Pons (tissue), 1 donor: ENCODE data around the gene ADAM10.

ENCODE experiments used
- DNase-seq: peaks from one replicate; pipeline ENCODE4 v3.0.0-alpha.2; 2016; ENCODE audit warnings: low spot score

ADAM10 gene

DNA sequence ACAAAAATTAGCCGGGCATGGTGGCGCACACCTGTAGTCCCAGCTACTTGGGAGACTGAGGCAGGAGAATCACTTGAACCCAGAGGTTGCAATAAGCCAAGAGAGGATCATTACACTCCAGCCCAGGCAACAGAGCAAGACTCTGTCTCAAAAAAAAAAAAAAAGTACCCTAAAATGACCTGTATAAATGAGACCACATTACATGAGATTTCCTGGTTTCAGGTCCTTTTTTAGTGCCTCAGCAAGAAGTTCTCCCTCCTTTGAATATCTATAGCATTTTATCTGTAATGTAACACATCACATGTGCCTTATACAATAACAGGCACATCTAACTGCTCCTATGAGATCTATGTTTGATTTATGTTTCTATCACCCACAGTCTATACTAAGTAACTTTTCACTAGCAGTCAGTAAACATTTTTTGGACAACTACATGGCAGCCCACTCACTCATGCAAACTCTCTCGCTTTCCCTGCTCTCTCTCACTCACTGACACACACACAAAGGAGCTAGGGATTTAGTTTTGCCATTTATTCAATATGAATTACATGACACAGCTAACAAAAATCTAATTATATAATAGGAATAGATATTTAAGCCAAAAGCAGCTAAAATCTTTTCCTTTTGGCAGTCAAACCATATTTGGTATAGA is 34.1 kb downstream of the ADAM10 start:
- no peak for DNase-seq

- DNase-seq, result no peak
Measured at GRCh38 chr15:58710701-58711100, 38.8 kb downstream of the ADAM10 start.

GRCh38 chr15:58707397-58707796 is 42.1 kb downstream of the ADAM10 start:
- no peak for DNase-seq

DNA sequence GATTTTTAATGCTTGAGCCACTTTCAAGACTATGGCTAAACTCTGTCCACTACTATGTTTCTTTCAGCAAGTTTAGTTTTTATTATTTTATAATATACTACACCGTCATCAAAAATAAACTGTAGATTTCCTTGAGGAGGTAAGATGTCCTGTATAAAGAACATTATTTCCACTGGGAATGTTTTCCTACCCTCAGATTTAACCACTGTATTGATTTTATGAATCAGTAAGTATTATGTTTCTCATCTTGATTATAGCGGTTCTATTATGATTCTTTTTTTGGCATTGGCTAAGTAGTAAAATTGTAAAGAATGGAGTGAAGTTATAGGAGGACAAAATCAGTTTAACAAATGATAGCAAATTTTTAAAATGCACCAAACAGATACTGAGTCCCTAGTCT is 44.4 kb downstream of the ADAM10 start:
- no peak for DNase-seq

GRCh38 chr15:58704155-58704865 is 45.2 kb downstream of the ADAM10 start:
- no peak for DNase-seq

DNA sequence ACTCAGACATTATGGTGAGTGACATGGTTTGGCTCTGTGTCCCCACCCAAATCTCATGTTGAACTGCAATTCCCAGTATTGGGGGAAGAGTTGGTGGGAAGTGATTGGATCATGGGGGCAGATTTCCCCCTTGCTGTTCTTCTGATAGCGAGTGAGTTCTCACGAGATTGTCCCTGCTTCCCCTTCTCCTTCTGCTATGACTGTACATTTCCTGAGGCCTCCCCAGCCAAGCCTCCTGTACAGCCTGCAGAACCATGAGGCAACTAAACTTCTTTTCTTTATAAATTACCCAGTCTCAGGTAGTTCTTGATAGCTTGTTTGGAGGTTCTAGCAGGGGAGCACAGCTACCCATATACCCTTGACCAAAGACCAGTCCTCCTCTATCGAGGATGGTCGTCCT is 45.9 kb downstream of the ADAM10 start:
- DNase-seq, result no peak

DNA sequence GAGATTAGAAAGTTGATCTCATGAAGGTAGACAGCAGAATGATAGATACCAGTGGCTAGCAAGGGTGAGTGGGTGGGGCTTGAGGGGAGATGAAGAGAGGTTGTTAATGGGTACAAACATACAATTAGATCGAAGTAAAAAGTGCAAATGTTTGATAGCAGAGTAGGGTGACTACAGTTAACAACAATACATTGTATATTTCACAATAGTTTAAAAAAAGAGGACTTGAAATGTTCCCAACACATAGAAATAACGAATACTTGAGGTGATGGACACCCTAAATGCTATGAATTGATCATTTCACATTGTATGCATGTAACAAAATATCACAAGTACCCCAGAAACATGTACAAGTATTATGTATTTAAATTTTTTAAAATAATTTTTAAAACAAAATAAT is 47.3 kb downstream of the ADAM10 start:
- DNase-seq, result no peak

DNA sequence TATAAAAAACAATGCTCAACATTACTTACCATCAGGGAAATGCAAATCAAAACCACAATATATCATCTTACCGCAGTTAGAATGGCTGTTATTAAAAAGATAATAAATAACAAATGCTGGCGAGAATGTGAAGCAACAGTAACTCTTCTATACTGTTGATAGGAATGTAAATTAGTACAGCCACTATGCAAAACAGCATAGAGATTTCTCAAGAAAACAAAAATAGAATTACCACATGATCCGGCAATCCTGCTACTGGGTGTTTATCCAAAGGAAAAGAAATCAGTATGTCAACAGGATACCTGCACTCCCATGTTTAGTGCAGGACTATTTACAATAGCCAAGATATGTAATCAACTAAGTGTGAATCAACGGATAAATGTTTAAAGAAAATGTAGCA is 48.1 kb downstream of the ADAM10 start:
- no peak for DNase-seq

DNA sequence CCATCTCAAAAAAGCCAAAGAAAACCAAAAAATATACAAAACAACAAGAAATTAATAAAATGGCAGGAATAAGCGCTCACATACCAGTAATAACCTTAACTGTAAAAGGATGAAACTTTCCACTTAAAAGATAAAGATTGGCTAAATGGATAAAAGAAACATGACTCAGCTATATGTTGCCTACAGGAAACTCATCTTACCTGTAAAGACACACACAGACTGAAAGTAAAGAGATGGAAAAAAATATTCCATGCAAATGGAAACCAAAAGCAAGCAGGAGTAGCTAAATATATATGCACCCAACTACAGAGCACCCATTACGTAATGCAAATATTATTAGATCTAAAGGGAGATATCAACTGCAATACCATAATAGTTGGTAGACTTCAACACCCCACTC is 49.7 kb downstream of the ADAM10 start:
- no peak for DNase-seq

DNA sequence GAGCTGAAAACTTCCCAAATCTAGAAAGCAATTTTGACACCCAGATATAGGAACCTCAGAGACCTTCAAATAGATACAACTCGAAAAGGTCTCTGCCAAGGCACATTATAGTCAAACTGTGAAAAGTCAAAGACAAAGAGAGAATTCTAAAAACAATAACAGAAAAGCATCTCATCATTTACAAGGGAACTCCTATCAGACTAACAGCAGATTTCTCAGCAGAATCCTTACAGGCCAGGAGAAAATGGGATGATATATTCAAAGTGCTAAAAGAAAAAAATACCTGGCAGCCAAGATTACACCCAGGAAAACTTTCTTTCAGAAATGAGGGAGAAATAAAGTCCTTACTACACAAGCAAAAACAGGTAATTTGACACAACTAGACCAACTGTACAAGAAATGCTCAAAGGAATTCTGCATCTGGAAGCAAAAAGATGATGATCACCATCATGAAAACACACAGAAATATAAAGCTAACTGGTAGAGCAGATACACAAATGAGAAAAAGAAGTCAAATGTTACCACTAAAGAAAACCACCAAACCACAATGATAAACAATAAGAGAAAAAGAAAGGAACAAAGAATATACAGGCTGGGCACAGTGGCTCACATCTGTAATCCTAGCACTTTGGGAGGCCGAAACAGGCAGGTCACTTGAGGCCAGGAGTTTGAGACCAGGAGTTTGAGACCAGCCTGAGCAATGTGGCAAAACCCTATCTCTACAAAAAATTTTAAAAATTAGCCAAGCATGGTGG is 50.4 kb downstream of the ADAM10 start:
- DNase-seq, result no peak

- DNase-seq, result no peak
Measured at GRCh38 chr15:58697220-58697619, 52.3 kb downstream of the ADAM10 start.

DNA sequence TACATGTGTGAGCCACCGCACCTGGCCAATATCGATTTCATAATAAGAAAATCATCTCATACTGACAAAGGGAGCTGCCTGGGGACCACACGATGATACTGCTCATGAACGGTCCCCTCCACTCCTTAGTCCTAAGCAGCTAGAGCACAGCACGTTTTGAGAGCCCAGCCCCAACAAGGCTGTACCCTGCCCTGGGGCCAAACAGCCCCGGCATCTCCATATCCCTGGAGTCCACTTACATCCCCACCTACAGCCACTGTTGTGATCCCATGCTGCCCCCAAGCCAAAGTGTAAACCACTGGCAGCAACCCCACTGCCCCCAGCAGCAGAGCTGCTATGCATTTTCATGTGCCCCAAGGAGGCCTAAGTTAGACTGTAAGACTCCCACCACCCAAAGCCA is 52.8 kb downstream of the ADAM10 start:
- DNase-seq, result no peak

DNA sequence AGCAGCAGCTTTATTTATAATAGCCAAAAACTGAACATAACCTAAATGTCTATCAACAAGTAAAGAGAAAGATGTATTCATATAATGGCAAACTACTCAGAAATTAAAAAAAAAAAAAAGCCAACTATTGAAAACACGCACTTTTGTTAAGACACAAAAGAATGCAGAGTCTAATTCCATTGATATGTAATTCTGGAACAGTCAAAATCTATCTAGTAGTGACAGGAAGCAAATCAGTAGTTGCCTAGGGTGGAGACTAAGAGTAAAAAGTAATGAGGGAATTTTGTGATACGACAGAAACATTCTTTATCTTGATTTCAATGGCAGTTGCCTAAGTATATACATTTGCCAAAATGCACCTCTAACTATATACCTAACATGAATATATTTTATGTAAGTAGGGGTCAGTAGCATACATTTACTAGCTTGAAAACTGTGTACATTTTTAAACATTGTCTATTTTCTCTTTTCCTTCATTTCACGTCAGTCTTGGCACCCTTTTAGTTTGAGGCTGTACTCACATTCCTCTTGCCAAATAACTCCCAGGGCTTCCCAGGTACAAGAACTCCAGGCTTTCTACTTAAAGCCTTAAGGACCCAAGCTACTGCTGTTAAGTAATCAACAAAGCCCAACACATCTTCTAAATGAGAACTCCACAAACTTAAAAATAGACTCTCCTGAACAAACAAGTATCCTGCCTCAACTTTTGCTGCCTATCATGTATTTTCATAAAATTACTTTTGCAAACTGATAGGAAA is 54.7 kb downstream of the ADAM10 start:
- no peak for DNase-seq

- DNase-seq, result no peak
Measured at GRCh38 chr15:58690703-58691102, 58.8 kb downstream of the ADAM10 start.

DNA sequence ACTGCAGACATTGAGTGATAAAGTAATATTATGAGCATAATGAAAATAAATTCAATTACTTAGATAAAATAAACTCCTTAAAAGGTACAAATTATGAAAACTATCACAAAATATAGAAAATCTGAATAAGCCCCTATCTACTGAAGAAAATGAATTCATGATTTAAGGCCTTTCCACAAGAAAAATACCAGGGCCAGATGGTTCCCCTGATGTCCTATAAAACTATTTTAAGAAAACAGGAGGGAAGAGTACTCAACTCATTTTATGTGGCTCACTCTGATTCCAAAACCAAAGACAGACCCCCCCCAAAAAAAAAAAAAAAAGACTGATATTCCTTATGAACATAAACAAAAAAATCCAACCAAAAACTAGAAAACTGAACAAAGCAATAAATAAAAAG is 59.9 kb downstream of the ADAM10 start:
- no peak for DNase-seq

GRCh38 chr15:58686286-58686685 is 63.2 kb downstream of the ADAM10 start:
- DNase-seq, result no peak

DNA sequence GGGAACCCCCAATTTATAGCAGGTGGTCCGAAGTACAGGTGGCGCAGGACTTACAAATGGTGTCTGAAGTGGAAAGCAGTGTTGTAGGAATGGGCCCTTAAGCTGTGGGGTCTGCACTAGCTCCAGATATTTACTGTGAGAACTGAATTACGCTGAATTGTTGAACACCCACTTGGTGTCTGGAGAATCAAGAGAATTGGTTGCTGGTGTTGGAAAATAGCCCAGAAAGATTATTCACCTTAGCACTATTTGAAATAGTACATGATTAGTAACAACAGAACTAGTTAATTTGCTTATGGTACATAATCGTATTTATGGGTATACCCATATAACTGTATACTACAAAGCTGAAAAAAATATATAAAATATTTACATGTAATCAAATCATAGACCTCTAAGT is 64.8 kb downstream of the ADAM10 start:
- no peak for DNase-seq

GRCh38 chr15:58684036-58684710 is 65.3 kb downstream of the ADAM10 start:
- no peak for DNase-seq

GRCh38 chr15:58682234-58682633 is 67.3 kb downstream of the ADAM10 start:
- DNase-seq, result no peak

GRCh38 chr15:58678683-58679082 is 70.8 kb downstream of the ADAM10 start:
- DNase-seq, result no peak

DNA sequence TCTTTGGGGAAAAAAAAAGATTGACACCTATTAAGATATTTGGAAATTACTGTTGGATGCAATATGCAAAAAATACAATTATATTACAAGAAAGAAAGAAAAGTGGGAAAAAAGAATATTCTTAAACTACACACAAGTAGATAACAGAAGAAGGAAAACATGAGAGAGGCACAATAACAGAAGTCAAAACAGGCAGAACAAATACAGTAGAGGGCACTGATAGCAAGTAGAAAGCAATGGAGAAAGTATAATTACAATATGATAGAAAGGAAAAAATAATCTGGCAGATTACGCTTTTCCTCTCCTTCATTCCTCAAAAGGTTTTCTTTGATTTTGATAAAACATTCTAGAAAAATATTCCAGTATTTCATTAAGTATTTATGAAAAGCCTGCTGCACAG is 72.1 kb downstream of the ADAM10 start:
- DNase-seq, result peak; percentile 83

- no peak for DNase-seq
Measured at GRCh38 chr15:58676766-58677165, 72.7 kb downstream of the ADAM10 start.
